SK-N-SH treated with all-trans-retinoic acid at 6 μM for 48 hours (cell line): Measurements from ENCODE around the gene CLMN.

Source experiments
- ATAC-seq: fragments of 200-7000 bp; cut with Tn5 transposase; 3 replicates; pipeline ENCODE4 v1.9.1; 2020; ENCODE audit warnings: mild to moderate bottlenecking, moderate library complexity
- ARNTL ChIP-seq: fragments of 450-650 bp; formaldehyde crosslinking; IDR thresholded peaks from 2 replicates; pipeline ENCODE4 v1.5.0; 2020; ENCODE audit warnings: low read depth, mild to moderate bottlenecking, moderate library complexity, borderline replicate concordance
- BACH2 ChIP-seq: fragments of 250-450 bp; sonication (Bioruptor Pico); IDR thresholded peaks from 2 replicates; pipeline ENCODE4 v1.9.0; 2021; ENCODE audit warnings: mild to moderate bottlenecking, borderline replicate concordance
- CREB5 ChIP-seq: fragments of 250-450 bp; sonication (Bioruptor Pico); IDR thresholded peaks from 2 replicates; pipeline ENCODE4 v1.5.1; 2020; ENCODE audit warnings: low read depth, mild to moderate bottlenecking, moderate library complexity
- CSDC2 ChIP-seq: fragments of 250-450 bp; sonication (Bioruptor Pico); IDR thresholded peaks from 2 replicates; pipeline ENCODE4 v1.5.0; 2020; ENCODE audit warnings: mild to moderate bottlenecking, moderate library complexity
- CSRNP3 ChIP-seq: fragments of 250-450 bp; sonication (Bioruptor Pico); IDR thresholded peaks from 2 replicates; pipeline ENCODE4 v1.5.1; 2021; ENCODE audit warnings: mild to moderate bottlenecking, moderate library complexity
- ESRRG ChIP-seq: fragments of 250-450 bp; sonication (Bioruptor Pico); IDR thresholded peaks from 2 replicates; pipeline ENCODE4 v1.6.1; 2021; ENCODE audit warnings: mild to moderate bottlenecking
- ISL1 ChIP-seq: fragments of 250-450 bp; sonication (Bioruptor Pico); IDR thresholded peaks from 2 replicates; pipeline ENCODE4 v2.1.2; 2022; ENCODE audit warnings: mild to moderate bottlenecking, moderate library complexity
- OSR1 ChIP-seq: fragments of 250-450 bp; sonication (Bioruptor Pico); IDR thresholded peaks from 2 replicates; pipeline ENCODE4 v1.8.0; 2022; ENCODE audit warnings: moderate library complexity, mild to moderate bottlenecking, inconsistent platforms
- PATZ1 ChIP-seq: fragments of 250-450 bp; sonication (Bioruptor Pico); IDR thresholded peaks from 2 replicates; pipeline ENCODE4 v1.8.0; 2020; ENCODE audit warnings: mild to moderate bottlenecking, moderate library complexity, borderline replicate concordance
- POU6F1 ChIP-seq: fragments of 250-450 bp; sonication (Bioruptor Pico); IDR thresholded peaks from 2 replicates; pipeline ENCODE4 v1.8.0; 2021; ENCODE audit warnings: low read depth, mild to moderate bottlenecking, moderate library complexity, borderline replicate concordance
- PPARA ChIP-seq: fragments of 250-450 bp; sonication (Bioruptor Pico); IDR thresholded peaks from 2 replicates; pipeline ENCODE4 v1.5.0; 2020; ENCODE audit warnings: mild to moderate bottlenecking, borderline replicate concordance
- RARB ChIP-seq: fragments of 250-450 bp; sonication (Bioruptor Pico); IDR thresholded peaks from 2 replicates; pipeline ENCODE4 v1.8.0; 2021; ENCODE audit warnings: mild to moderate bottlenecking, moderate library complexity
- TCF4 ChIP-seq: fragments of 250-450 bp; sonication (Bioruptor Pico); IDR thresholded peaks from 2 replicates; pipeline ENCODE4 v1.8.0; 2021; ENCODE audit warnings: mild to moderate bottlenecking, moderate library complexity, borderline replicate concordance
- TOX ChIP-seq: fragments of 250-450 bp; sonication (Bioruptor Pico); IDR thresholded peaks from 2 replicates; pipeline ENCODE4 v1.8.0; 2021; ENCODE audit warnings: mild to moderate bottlenecking, moderate library complexity, borderline replicate concordance
- ZC3H10 ChIP-seq: fragments of 250-450 bp; sonication (Bioruptor Pico); IDR thresholded peaks from 2 replicates; pipeline ENCODE4 v1.5.1; 2021; ENCODE audit warnings: mild to moderate bottlenecking, moderate library complexity
- ZFP30 ChIP-seq: fragments of 450-650 bp; formaldehyde crosslinking; IDR thresholded peaks from 2 replicates; pipeline ENCODE4 v1.5.0; 2022; ENCODE audit warnings: mild to moderate bottlenecking, moderate library complexity
- ZNF565 ChIP-seq: fragments of 450-650 bp; formaldehyde crosslinking; conservative IDR thresholded peaks from 2 replicates; pipeline ENCODE4 v1.5.0; 2020; ENCODE audit warnings: low read depth, mild to moderate bottlenecking, moderate library complexity
- ZNF70 ChIP-seq: fragments of 450-650 bp; formaldehyde crosslinking; IDR thresholded peaks from 2 replicates; pipeline ENCODE4 v1.5.0; 2020; ENCODE audit warnings: mild to moderate bottlenecking, moderate library complexity
- ZNF8 ChIP-seq: fragments of 450-650 bp; formaldehyde crosslinking; IDR thresholded peaks from 2 replicates; pipeline ENCODE4 v1.5.0; 2020; ENCODE audit warnings: mild to moderate bottlenecking, moderate library complexity

The CLMN gene

GRCh38 chr14:95292660-95293425 is 26.9 kb downstream of the CLMN start:
- TF ChIP-seq ZNF70 (CRISPR knock-in tag), result no peak
- TF ChIP-seq POU6F1 (CRISPR knock-in tag), result no peak
- no peak for TF ChIP-seq ZC3H10
- no peak for TF ChIP-seq OSR1
- TF ChIP-seq CSRNP3, result no peak
- no peak for TF ChIP-seq RARB
- TF ChIP-seq BACH2, result no peak
- TF ChIP-seq PATZ1 (CRISPR knock-in tag), result no peak
- TF ChIP-seq ARNTL (CRISPR knock-in tag), result no peak
- TF ChIP-seq ZNF565 (CRISPR knock-in tag), result no peak
- no peak for TF ChIP-seq CREB5
- TF ChIP-seq ZNF8 (CRISPR knock-in tag), result no peak
- no peak for TF ChIP-seq ZFP30 (CRISPR knock-in tag)
- TF ChIP-seq PPARA, result no peak
- TF ChIP-seq CSDC2 (CRISPR knock-in tag), result no peak
- no peak for TF ChIP-seq TCF4 (CRISPR knock-in tag)
- TF ChIP-seq, all 23 proteins: peak for 0
- no peak; the same call in 2 of the 3 replicates for ATAC-seq

GRCh38 chr14:95291859-95292542 is 27.7 kb downstream of the CLMN start:
- 0 out of 2 replicates have a peak, but pooled peaks have one; percentile 18 for TF ChIP-seq ISL1 (CRISPR knock-in tag)
- no peak for TF ChIP-seq POU6F1 (CRISPR knock-in tag)
- no peak for ATAC-seq

- no peak for ATAC-seq
- TF ChIP-seq ZNF70 (CRISPR knock-in tag) (no peak), CREB5 (no peak), TOX (CRISPR knock-in tag) (no peak), ESRRG (CRISPR knock-in tag) (no peak), BACH2 (no peak), TCF4 (CRISPR knock-in tag) (no peak), POU6F1 (CRISPR knock-in tag) (no peak)
Measured at GRCh38 chr14:95290871-95291431, 28.8 kb downstream of the CLMN start.
